Neural crest cell (in vitro differentiated cells): ENCODE data around the gene SLC4A4. TPM values are rescaled to one million over a fixed set of nuclear protein-coding genes. Genes with fewer than 3 reads are reported as not detected.

Source experiments
- DNase-seq: peaks from one replicate; pipeline ENCODE4 v3.0.0; 2021; ENCODE audit warnings: low read depth, mixed read lengths, low spot score
- H3K27ac Mint-ChIP-seq: one replicate; pipeline ENCODE4 v1.8.0; 2021; ENCODE audit warnings: mild to moderate bottlenecking, mixed read lengths; ENCODE audit not compliant: unreplicated experiment
- H3K27me3 Mint-ChIP-seq: 2 replicates; pipeline ENCODE4 v1.8.0; 2021; ENCODE audit warnings: low read depth, mild to moderate bottlenecking, mixed read lengths
- H3K36me3 Mint-ChIP-seq: 2 replicates; pipeline ENCODE4 v1.8.0; 2021; ENCODE audit warnings: low read depth, mild to moderate bottlenecking, mixed read lengths
- H3K4me1 Mint-ChIP-seq: 2 replicates; pipeline ENCODE4 v1.8.0; 2021; ENCODE audit warnings: mixed read lengths
- H3K4me3 Mint-ChIP-seq: one replicate; pipeline ENCODE4 v1.8.0; 2021; ENCODE audit warnings: mild to moderate bottlenecking, mixed read lengths
- H3K9me3 Mint-ChIP-seq: 2 replicates; pipeline ENCODE4 v1.8.0; 2021; ENCODE audit warnings: mixed read lengths
- CTCF ChIP-seq: fragments of 200-600 bp; sonication (generic); conservative IDR thresholded peaks from 2 replicates; pipeline ENCODE4 v1.5.0; 2021; ENCODE audit warnings: antibody characterized with exemption, mild to moderate bottlenecking
- total RNA-seq: library from RNA; stranded (reverse); gene quantifications from 2 replicates; pipeline ENCODE4 v1.2.1, GENCODE V29; 2021

Gene SLC4A4
- total RNA-seq, 1 donor from 2014 or later: 4.0 TPM

GRCh38 chr4:71537551-71538065 lies 198.8 kb downstream of the SLC4A4 start:
- Mint-ChIP-seq H3K9me3 (no peaks in the 10 kb centered on the region), H3K27ac (no peak overlapping the region), H3K36me3 (no peaks in the 10 kb centered on the region), H3K4me1 (peaks cover 32% of the 10 kb centered on the region), H3K27me3 (no peaks in the 10 kb centered on the region), H3K4me3 (no peak overlapping the region)
- DNase-seq: no peak
- TF ChIP-seq CTCF: no peak

- Mint-ChIP-seq H3K27me3 (no peaks in the 10 kb centered on the region), H3K4me3 (no peak overlapping the region), H3K27ac (no peak overlapping the region), H3K9me3 (no peaks in the 10 kb centered on the region), H3K4me1 (peaks cover 32% of the 10 kb centered on the region), H3K36me3 (no peaks in the 10 kb centered on the region)
- no peak for DNase-seq
- TF ChIP-seq CTCF: no peak
Measured at GRCh38 chr4:71538528-71538927, 199.7 kb downstream of the SLC4A4 start.

GRCh38 chr4:71540749-71541269 lies 202.0 kb downstream of the SLC4A4 start:
- no peak for DNase-seq
- Mint-ChIP-seq H3K9me3 (peaks cover 5% of the 10 kb centered on the region), H3K4me3 (no peak overlapping the region), H3K36me3 (no peaks in the 10 kb centered on the region), H3K27ac (no peak overlapping the region), H3K4me1 (peaks cover 32% of the 10 kb centered on the region), H3K27me3 (no peaks in the 10 kb centered on the region)
- TF ChIP-seq CTCF: no peak

GRCh38 chr4:71541541-71541940 lies 202.7 kb downstream of the SLC4A4 start:
- Mint-ChIP-seq H3K4me3 (no peak overlapping the region), H3K4me1 (peaks cover 32% of the 10 kb centered on the region), H3K9me3 (peaks cover 5% of the 10 kb centered on the region), H3K27me3 (no peaks in the 10 kb centered on the region), H3K27ac (no peak overlapping the region), H3K36me3 (no peaks in the 10 kb centered on the region)
- DNase-seq: no peak
- TF ChIP-seq CTCF: no peak

GRCh38 chr4:71545168-71545567 lies 206.3 kb downstream of the SLC4A4 start:
- H3K9me3 Mint-ChIP-seq: peaks cover 5% of the 10 kb centered on the region
- H3K4me1 Mint-ChIP-seq: peaks cover 23% of the 10 kb centered on the region
- no peak overlapping the region for H3K4me3 Mint-ChIP-seq
- H3K27me3 Mint-ChIP-seq: no peaks in the 10 kb centered on the region
- H3K27ac Mint-ChIP-seq: no peak overlapping the region
- no peak for TF ChIP-seq CTCF
- DNase-seq: no peak
- no peaks in the 10 kb centered on the region for H3K36me3 Mint-ChIP-seq
